ENCODE measurements around the gene ASB18.
A peak's percentile ranks its signal among the peaks of the same experiment; 100 is the strongest.

Gene ASB18, protein sequence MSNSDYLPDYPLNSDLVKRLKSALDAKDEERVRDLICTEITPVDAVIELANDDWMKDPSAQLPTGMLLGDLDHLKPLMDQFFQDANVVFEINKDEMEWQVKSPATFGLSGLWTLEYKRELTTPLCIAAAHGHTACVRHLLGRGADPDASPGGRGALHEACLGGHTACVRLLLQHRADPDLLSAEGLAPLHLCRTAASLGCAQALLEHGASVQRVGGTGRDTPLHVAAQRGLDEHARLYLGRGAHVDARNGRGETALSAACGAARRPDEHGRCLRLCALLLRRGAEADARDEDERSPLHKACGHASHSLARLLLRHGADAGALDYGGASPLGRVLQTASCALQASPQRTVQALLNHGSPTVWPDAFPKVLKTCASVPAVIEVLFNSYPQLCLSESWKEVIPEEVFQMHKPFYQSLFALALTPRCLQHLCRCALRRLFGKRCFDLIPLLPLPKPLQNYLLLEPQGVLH

DNA sequence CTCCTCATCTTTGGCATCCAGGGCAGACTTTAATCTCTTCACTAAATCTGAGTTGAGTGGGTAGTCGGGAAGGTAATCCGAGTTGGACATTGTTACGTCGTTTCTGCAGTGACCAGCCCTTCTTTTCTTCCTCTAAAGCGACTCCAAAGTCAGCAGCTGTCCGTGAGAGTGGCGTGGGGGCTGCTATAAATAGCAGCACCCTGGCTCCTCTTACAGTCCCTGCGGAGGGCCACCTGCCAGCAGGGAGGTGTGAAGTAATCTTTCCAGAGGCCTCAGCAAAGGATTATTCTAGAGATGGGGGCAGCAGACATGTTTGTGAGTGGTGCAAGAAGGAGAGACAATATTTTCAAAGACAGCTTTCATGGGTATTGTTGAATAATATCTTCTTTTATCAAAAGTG, at the start of gene ASB18:
Gene ASB18 (minus strand): TSS at position 151 of the 400 bp plus-strand sequence. CDS start 61 bp downstream, at position 90.
- Histone ChIP-seq H3K27ac (no peak within 1 kb of the TSS), H3K27me3 (peaks cover 0 to 10% of the 10 kb centered on the region in 2 donors), H3K4me3 (no peak within 1 kb of the TSS), H3K36me3 (no peaks in the 10 kb centered on the region), H3K4me1 (no peaks in the 10 kb centered on the region), H3K9me3 (no peaks in the 10 kb centered on the region)
- TF ChIP-seq, protein P1, sequence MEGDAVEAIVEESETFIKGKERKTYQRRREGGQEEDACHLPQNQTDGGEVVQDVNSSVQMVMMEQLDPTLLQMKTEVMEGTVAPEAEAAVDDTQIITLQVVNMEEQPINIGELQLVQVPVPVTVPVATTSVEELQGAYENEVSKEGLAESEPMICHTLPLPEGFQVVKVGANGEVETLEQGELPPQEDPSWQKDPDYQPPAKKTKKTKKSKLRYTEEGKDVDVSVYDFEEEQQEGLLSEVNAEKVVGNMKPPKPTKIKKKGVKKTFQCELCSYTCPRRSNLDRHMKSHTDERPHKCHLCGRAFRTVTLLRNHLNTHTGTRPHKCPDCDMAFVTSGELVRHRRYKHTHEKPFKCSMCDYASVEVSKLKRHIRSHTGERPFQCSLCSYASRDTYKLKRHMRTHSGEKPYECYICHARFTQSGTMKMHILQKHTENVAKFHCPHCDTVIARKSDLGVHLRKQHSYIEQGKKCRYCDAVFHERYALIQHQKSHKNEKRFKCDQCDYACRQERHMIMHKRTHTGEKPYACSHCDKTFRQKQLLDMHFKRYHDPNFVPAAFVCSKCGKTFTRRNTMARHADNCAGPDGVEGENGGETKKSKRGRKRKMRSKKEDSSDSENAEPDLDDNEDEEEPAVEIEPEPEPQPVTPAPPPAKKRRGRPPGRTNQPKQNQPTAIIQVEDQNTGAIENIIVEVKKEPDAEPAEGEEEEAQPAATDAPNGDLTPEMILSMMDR (IDR thresholded peaks at IDR 0.05) = no peak
- intact Hi-C loops (cut with DNase I; ENCODE audit: low total_unique reads) = no loop called here
- DNase-seq = no peak

DNA sequence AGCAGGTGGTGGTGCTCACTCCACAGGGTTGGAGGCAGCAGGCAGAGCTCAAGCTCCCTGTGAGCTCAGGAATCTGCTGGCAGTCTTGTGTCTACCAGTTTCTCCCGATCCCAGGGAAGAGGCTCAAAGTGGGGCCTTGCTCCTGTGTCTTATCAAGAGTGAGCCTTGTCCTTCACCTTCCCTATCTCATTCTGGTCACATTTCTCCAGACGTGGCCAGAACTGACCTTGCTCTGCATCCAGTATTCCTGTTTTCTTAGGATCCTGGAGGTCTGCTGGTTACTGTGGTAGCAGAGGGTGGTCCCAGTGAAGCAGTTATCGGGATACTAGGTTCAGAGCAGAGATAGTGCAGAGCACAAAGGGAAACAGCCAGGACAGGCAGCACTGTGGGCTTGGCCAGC, 47.1 kb upstream of the ASB18 start:
- Histone ChIP-seq H3K4me3 (no peak overlapping the region), H3K27ac (no peak overlapping the region), H3K27me3 (no peaks in the 10 kb centered on the region), H3K9me3 (peaks cover 0 to 14% (median 0%) of the 10 kb centered on the region in 3 donors), H3K4me1 (no peaks in the 10 kb centered on the region), H3K36me3 (no peaks in the 10 kb centered on the region)
- intact Hi-C loops (cut with DNase I; ENCODE audit: low total_unique reads) = no loop called here
- DNase-seq = no peak
- TF ChIP-seq, protein P1 (IDR thresholded peaks at IDR 0.05) = no peak

DNA sequence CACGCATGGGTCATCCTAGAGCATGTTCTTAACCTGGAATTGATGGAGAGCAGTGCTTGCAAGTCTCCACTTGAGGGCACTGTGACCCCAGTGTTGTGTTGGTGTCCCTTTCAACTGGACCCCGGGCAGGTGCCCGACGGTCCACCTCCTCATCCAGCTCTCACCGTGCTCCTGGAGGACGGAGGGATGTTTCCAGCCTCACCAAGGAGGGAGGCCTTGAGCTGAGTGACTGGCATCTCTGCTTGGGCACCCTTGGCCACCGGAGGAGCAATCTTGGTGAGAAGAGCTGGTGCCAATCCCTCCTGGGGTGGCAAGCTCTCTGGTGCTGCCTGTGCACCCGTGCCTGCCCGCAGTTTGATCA, 45.4 kb upstream of the ASB18 start:
- TF ChIP-seq, protein P1 (IDR thresholded peaks at IDR 0.05) = peak in 1 of 2 experiments; percentile 38
- Histone ChIP-seq H3K36me3 (no peaks in the 10 kb centered on the region), H3K4me3 (no peak overlapping the region), H3K9me3 (peaks cover 0 to 14% (median 0%) of the 10 kb centered on the region in 3 donors), H3K27me3 (no peaks in the 10 kb centered on the region), H3K4me1 (no peaks in the 10 kb centered on the region), H3K27ac (no peak overlapping the region)
- intact Hi-C loops (cut with DNase I; ENCODE audit: low total_unique reads) = no loop called here
- DNase-seq = no peak

DNA sequence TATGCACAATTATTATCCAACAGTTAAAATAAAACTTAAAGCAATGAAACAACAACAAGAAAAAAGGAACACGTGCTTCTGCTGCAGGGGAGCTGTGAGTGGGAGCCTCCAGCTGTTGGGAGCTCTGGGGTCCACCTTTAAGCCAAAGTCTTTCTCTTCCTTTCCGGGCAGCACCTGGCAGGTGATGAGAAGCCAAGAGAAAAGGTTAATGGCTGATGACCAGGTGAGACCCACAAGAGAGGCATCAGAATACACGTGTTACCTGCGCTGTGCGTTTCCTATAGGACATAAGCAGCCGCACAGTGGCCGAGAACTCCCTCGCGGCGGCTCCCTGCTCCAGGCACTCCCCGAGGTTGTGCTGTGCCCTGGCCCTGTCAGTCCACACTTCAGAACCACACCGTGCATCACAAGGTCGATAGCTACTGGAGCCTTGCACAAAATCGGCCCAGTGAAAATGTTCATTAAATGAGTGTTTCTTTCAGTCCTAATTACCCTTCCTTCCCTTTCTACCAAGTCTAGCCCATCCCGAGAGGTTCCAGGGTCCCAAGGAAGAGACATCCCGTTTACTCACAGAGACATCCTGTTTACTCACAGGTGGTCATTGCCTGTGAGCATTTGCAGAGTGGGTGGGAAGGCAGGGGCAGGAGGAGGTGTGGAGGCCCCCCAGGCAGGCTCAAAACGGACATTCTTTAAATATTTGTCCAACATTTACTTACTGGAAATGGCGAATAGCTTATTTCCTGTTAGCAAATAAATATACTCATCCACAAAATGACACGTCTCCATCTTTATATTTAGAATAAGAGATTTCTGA, 44.9 kb upstream of the ASB18 start:
- intact Hi-C loops (cut with DNase I; ENCODE audit: low total_unique reads) = no loop called here
- Histone ChIP-seq H3K9me3 (peaks cover 0 to 14% (median 0%) of the 10 kb centered on the region in 3 donors), H3K4me3 (no peak overlapping the region), H3K36me3 (no peaks in the 10 kb centered on the region), H3K27me3 (no peaks in the 10 kb centered on the region), H3K27ac (no peak overlapping the region), H3K4me1 (no peaks in the 10 kb centered on the region)
- DNase-seq = no peak
- TF ChIP-seq, protein P1 (IDR thresholded peaks at IDR 0.05) = no peak

DNA sequence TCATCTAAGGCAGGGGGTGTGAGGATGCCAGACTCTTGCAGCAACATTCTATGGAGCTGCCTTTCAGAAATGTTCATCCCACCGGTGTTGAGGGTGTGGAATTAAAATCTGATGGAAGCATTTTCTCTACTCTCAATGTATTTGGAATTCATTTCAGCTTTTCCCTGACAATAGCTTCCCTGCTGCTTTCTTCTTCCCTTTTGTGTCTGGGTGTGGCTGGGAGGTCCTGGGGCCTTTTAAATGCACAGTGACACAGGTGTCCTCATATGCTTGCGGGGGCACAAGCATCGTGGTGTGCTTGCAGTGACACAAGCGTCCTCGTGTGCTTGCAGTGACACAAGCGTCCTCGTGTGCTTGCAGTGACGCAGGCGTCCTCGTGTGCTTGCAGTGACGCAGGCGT, 43.4 kb upstream of the ASB18 start:
- TF ChIP-seq, protein P1 (IDR thresholded peaks at IDR 0.05) = no peak
- Histone ChIP-seq H3K27me3 (no peaks in the 10 kb centered on the region), H3K36me3 (no peaks in the 10 kb centered on the region), H3K4me1 (no peaks in the 10 kb centered on the region), H3K9me3 (no peaks in the 10 kb centered on the region), H3K4me3 (no peak overlapping the region), H3K27ac (no peak overlapping the region)
- intact Hi-C loops (cut with DNase I; ENCODE audit: low total_unique reads) = no loop called here
- no peak for DNase-seq

Measured in tibial artery (tissue), 4 donors.